ENCODE data around the gene ZBTB16.

- TF ChIP-seq EZH2 (IDR thresholded peaks at IDR 0.05), result no peak
- no peak for TF ChIP-seq POLR2AphosphoS5 (IDR thresholded peaks at IDR 0.05; ENCODE audit: borderline replicate concordance, low read depth, low read length)
- no peak for TF ChIP-seq FOXP2 (optimal IDR thresholded peaks at IDR 0.05; ENCODE audit: control extremely low read depth, extremely low read length, insufficient read depth)
These were observed 212.8 kb downstream of the ZBTB16 start for GRCh38 chr11:114272311-114272710.
